ENCODE measurements around the gene TMEM91.
"Not testable (repeated sequence)": the region's sequence is repeated elsewhere in the genome, so short reads cannot be mapped to it uniquely, and the experiment has no call there.

The TMEM91 gene

GRCh38 chr19:41403181-41403970 lies 27.0 kb downstream of the TMEM91 start:
- Mint-ChIP-seq H3K4me1 (peaks cover 16% of the 10 kb centered on the region), H3K36me3 (peaks cover 7% of the 10 kb centered on the region), H3K27me3 (no peaks in the 10 kb centered on the region), H3K27ac (no peak overlapping the region), H3K4me3 (no peak overlapping the region), H3K9me3 (no peaks in the 10 kb centered on the region)
- ATAC-seq (ENCODE audit: low read depth), result no peak
- DNase-seq (ENCODE audit: low spot score in 2 of 2), result no peak

GRCh38 chr19:41405776-41406175 lies 29.4 kb downstream of the TMEM91 start:
- peaks cover 16% of the 10 kb centered on the region for H3K4me1 Mint-ChIP-seq
- no peak overlapping the region for H3K27ac Mint-ChIP-seq
- H3K4me3 Mint-ChIP-seq, result no peak overlapping the region
- ATAC-seq (ENCODE audit: low read depth) (no peak), DNase-seq (ENCODE audit: low spot score in 2 of 2) (no peak)
- H3K27me3 Mint-ChIP-seq, result no peaks in the 10 kb centered on the region
- H3K36me3 Mint-ChIP-seq, result peaks cover 8% of the 10 kb centered on the region
- H3K9me3 Mint-ChIP-seq, result no peaks in the 10 kb centered on the region

GRCh38 chr19:41407271-41407670 lies 30.9 kb downstream of the TMEM91 start:
- Mint-ChIP-seq H3K27me3 (no peaks in the 10 kb centered on the region), H3K36me3 (peaks cover 10% of the 10 kb centered on the region), H3K4me1 (peaks cover 14% of the 10 kb centered on the region), H3K9me3 (no peaks in the 10 kb centered on the region), H3K4me3 (no peak overlapping the region), H3K27ac (peak overlapping the region; percentile 1)
- DNase-seq (ENCODE audit: low spot score in 2 of 2), result no peak
- ATAC-seq (ENCODE audit: low read depth), result no peak

GRCh38 chr19:41408256-41408655 lies 31.9 kb downstream of the TMEM91 start:
- DNase-seq (ENCODE audit: low spot score in 2 of 2), result no peak
- H3K27ac Mint-ChIP-seq, result no peak overlapping the region
- H3K4me1 Mint-ChIP-seq, result peaks cover 14% of the 10 kb centered on the region
- ATAC-seq (ENCODE audit: low read depth), result no peak
- peaks cover 10% of the 10 kb centered on the region for H3K36me3 Mint-ChIP-seq
- H3K4me3 Mint-ChIP-seq, result no peak overlapping the region
- no peaks in the 10 kb centered on the region for H3K9me3 Mint-ChIP-seq
- no peaks in the 10 kb centered on the region for H3K27me3 Mint-ChIP-seq

GRCh38 chr19:41408846-41409245 lies 32.5 kb downstream of the TMEM91 start:
- not testable (repeated sequence) for ATAC-seq (ENCODE audit: low read depth); H3K27ac Mint-ChIP-seq; H3K4me3 Mint-ChIP-seq; H3K27me3 Mint-ChIP-seq; H3K9me3 Mint-ChIP-seq; DNase-seq (ENCODE audit: low spot score in 2 of 2)
- H3K4me1 Mint-ChIP-seq, result peaks cover 14% of the 10 kb centered on the region
- H3K36me3 Mint-ChIP-seq, result peaks cover 15% of the 10 kb centered on the region

- Mint-ChIP-seq H3K9me3 (no peaks in the 10 kb centered on the region), H3K27ac (no peak overlapping the region), H3K27me3 (no peaks in the 10 kb centered on the region), H3K36me3 (peaks cover 18% of the 10 kb centered on the region), H3K4me1 (peaks cover 14% of the 10 kb centered on the region), H3K4me3 (no peak overlapping the region)
- no peak for ATAC-seq (ENCODE audit: low read depth)
- DNase-seq (ENCODE audit: low spot score in 2 of 2), result no peak
Observed at GRCh38 chr19:41409288-41409687, 33.0 kb downstream of the TMEM91 start.

GRCh38 chr19:41410336-41411054 lies 34.2 kb downstream of the TMEM91 start:
- Mint-ChIP-seq H3K27ac (peak overlapping the region; percentile 39), H3K36me3 (peaks cover 19% of the 10 kb centered on the region), H3K4me1 (peaks cover 11% of the 10 kb centered on the region), H3K4me3 (no peak overlapping the region), H3K9me3 (no peaks in the 10 kb centered on the region), H3K27me3 (no peaks in the 10 kb centered on the region)
- ATAC-seq (ENCODE audit: low read depth) (no peak), DNase-seq (ENCODE audit: low spot score in 2 of 2) (no peak)

- ATAC-seq (ENCODE audit: low read depth), result no peak
- Mint-ChIP-seq H3K27ac (no peak overlapping the region), H3K27me3 (no peaks in the 10 kb centered on the region), H3K4me3 (no peak overlapping the region), H3K9me3 (no peaks in the 10 kb centered on the region), H3K4me1 (peaks cover 11% of the 10 kb centered on the region), H3K36me3 (peaks cover 21% of the 10 kb centered on the region)
- DNase-seq (ENCODE audit: low spot score in 2 of 2), result no peak
Observed at GRCh38 chr19:41411100-41411967, 35.0 kb downstream of the TMEM91 start.

GRCh38 chr19:41411968-41412265 lies 35.6 kb downstream of the TMEM91 start:
- Mint-ChIP-seq H3K4me1 (peaks cover 11% of the 10 kb centered on the region), H3K27me3 (no peaks in the 10 kb centered on the region), H3K27ac (no peak overlapping the region), H3K9me3 (no peaks in the 10 kb centered on the region), H3K4me3 (no peak overlapping the region), H3K36me3 (peaks cover 23% of the 10 kb centered on the region)
- DNase-seq (ENCODE audit: low spot score in 2 of 2) (no peak), ATAC-seq (ENCODE audit: low read depth) (no peak)

GRCh38 chr19:41412953-41413352 lies 36.6 kb downstream of the TMEM91 start:
- Mint-ChIP-seq H3K27ac (no peak overlapping the region), H3K4me3 (no peak overlapping the region), H3K4me1 (peaks cover 9% of the 10 kb centered on the region), H3K9me3 (no peaks in the 10 kb centered on the region), H3K27me3 (no peaks in the 10 kb centered on the region), H3K36me3 (peaks cover 25% of the 10 kb centered on the region)
- no peak for DNase-seq (ENCODE audit: low spot score in 2 of 2)
- ATAC-seq (ENCODE audit: low read depth), result no peak

- DNase-seq (ENCODE audit: low spot score in 2 of 2) (no peak), ATAC-seq (ENCODE audit: low read depth) (no peak)
- Mint-ChIP-seq H3K36me3 (peaks cover 26% of the 10 kb centered on the region), H3K27ac (no peak overlapping the region), H3K4me1 (peaks cover 9% of the 10 kb centered on the region), H3K9me3 (no peaks in the 10 kb centered on the region), H3K27me3 (no peaks in the 10 kb centered on the region), H3K4me3 (no peak overlapping the region)
Observed at GRCh38 chr19:41413947-41414346, 37.6 kb downstream of the TMEM91 start.

GRCh38 chr19:41414461-41414860 lies 38.1 kb downstream of the TMEM91 start:
- no peaks in the 10 kb centered on the region for H3K27me3 Mint-ChIP-seq
- DNase-seq (ENCODE audit: low spot score in 2 of 2) (no peak), ATAC-seq (ENCODE audit: low read depth) (no peak)
- H3K4me1 Mint-ChIP-seq, result peaks cover 6% of the 10 kb centered on the region
- no peak overlapping the region for H3K27ac Mint-ChIP-seq
- H3K36me3 Mint-ChIP-seq, result peaks cover 30% of the 10 kb centered on the region
- no peaks in the 10 kb centered on the region for H3K9me3 Mint-ChIP-seq
- H3K4me3 Mint-ChIP-seq, result no peak overlapping the region

- no peaks in the 10 kb centered on the region for H3K27me3 Mint-ChIP-seq
- H3K4me3 Mint-ChIP-seq, result no peak overlapping the region
- ATAC-seq (ENCODE audit: low read depth) (no peak), DNase-seq (ENCODE audit: low spot score in 2 of 2) (no peak)
- H3K27ac Mint-ChIP-seq, result no peak overlapping the region
- no peaks in the 10 kb centered on the region for H3K9me3 Mint-ChIP-seq
- H3K36me3 Mint-ChIP-seq, result peaks cover 33% of the 10 kb centered on the region
- H3K4me1 Mint-ChIP-seq, result peaks cover 2% of the 10 kb centered on the region
Observed at GRCh38 chr19:41415154-41415571, 38.8 kb downstream of the TMEM91 start.

- no peak overlapping the region for H3K27ac Mint-ChIP-seq
- H3K9me3 Mint-ChIP-seq, result no peaks in the 10 kb centered on the region
- ATAC-seq (ENCODE audit: low read depth) (no peak), DNase-seq (ENCODE audit: low spot score in 2 of 2) (no peak)
- no peak overlapping the region for H3K4me3 Mint-ChIP-seq
- H3K36me3 Mint-ChIP-seq, result peaks cover 38% of the 10 kb centered on the region
- H3K4me1 Mint-ChIP-seq, result peaks cover 5% of the 10 kb centered on the region
- no peaks in the 10 kb centered on the region for H3K27me3 Mint-ChIP-seq
Observed at GRCh38 chr19:41416194-41416674, 39.9 kb downstream of the TMEM91 start.

Measured in memory B cell (primary cell).